Stimulated activated CD8-positive, alpha-beta memory T cell treated with anti-CD3 and anti-CD28 coated beads, Interleukin-4, amount 100 ng/mL, for 1 hour (primary cell): ENCODE data around the gene TRABD2A.
"Not testable (repeated sequence)": the region's sequence is repeated elsewhere in the genome, so short reads cannot be mapped to it uniquely, and the experiment has no call there.

Source experiments
- DNase-seq, 2 donors: peaks; one replicate each; pipeline ENCODE4 v3.0.0-alpha.2; 2020; ENCODE audit warnings: low read depth in 2 of 2, low spot score in 1 of 2

TRABD2A gene

GRCh38 chr2:84880645-84881521 lies at the start of gene TRABD2A:
TRABD2A (minus strand) TSS chr2:84881084; CDS start chr2:84881039, 45 bp downstream.
- DNase-seq, result no peak

GRCh38 chr2:84927275-84927627 lies 46.4 kb upstream of the TRABD2A start:
- no peak for DNase-seq

GRCh38 chr2:84925724-84926376 lies 45.0 kb upstream of the TRABD2A start:
- peak; percentile 97 to 98 for DNase-seq

GRCh38 chr2:84925336-84925723 lies 44.4 kb upstream of the TRABD2A start:
- no peak for DNase-seq

GRCh38 chr2:84924173-84925106 lies 43.6 kb upstream of the TRABD2A start:
- DNase-seq, result no peak

- no peak for DNase-seq
Observed at GRCh38 chr2:84923009-84923408, 42.1 kb upstream of the TRABD2A start.

GRCh38 chr2:84919885-84920580 lies 39.1 kb upstream of the TRABD2A start:
- no peak for DNase-seq

- no peak for DNase-seq
Observed at GRCh38 chr2:84918430-84918829, 37.5 kb upstream of the TRABD2A start.

GRCh38 chr2:84917821-84918220 lies 36.9 kb upstream of the TRABD2A start:
- not testable (repeated sequence) for DNase-seq

GRCh38 chr2:84915675-84916074 lies 34.8 kb upstream of the TRABD2A start:
- DNase-seq, result not testable (repeated sequence)

GRCh38 chr2:84914334-84914733 lies 33.5 kb upstream of the TRABD2A start:
- DNase-seq, result no peak

- no peak for DNase-seq
Observed at GRCh38 chr2:84912984-84913383, 32.1 kb upstream of the TRABD2A start.

- no peak for DNase-seq
Observed at GRCh38 chr2:84911135-84911678, 30.3 kb upstream of the TRABD2A start.

GRCh38 chr2:84908948-84909713 lies 28.2 kb upstream of the TRABD2A start:
- no peak for DNase-seq

GRCh38 chr2:84906900-84907714 lies 26.2 kb upstream of the TRABD2A start:
- DNase-seq, result no peak

GRCh38 chr2:84906108-84906899 lies 25.4 kb upstream of the TRABD2A start:
- no peak for DNase-seq

- peak; percentile 86 for DNase-seq
Observed at GRCh38 chr2:84905181-84906107, 24.6 kb upstream of the TRABD2A start, which contains the start of gene TMSB10. TMSB10 (plus strand) TSS chr2:84905656.
